SK-N-MC (cell line): ENCODE results near the gene IFI16.
"Not testable (repeated sequence)": the region's sequence is repeated elsewhere in the genome, so short reads cannot be mapped to it uniquely, and the experiment has no call there.

ENCODE experiments used
- DNase-seq: peaks from one replicate; pipeline ENCODE4 v3.0.0-alpha.2; 2011; ENCODE audit warnings: low read depth, low spot score
- H3K27ac ChIP-seq: fragments of 200-600 bp; sonication (generic); 2 replicates; pipeline ENCODE4 v1.5.1; 2016; ENCODE audit warnings: mixed run types
- H3K36me3 ChIP-seq: fragments of 200-600 bp; sonication (generic); 2 replicates; pipeline ENCODE4 v1.6.1; 2017; ENCODE audit warnings: antibody characterized with exemption, low read length, mixed read lengths; ENCODE audit not compliant: insufficient read depth
- H3K4me3 ChIP-seq: fragments of 200-600 bp; sonication (generic); 2 replicates; pipeline ENCODE4 v1.5.1; 2016
- H3K9ac ChIP-seq: fragments of 200-600 bp; sonication (generic); 2 replicates; pipeline ENCODE4 v1.8.0; 2017; ENCODE audit warnings: mixed run types, mixed read lengths; ENCODE audit not compliant: insufficient read length
- H3K9me3 ChIP-seq: fragments of 200-600 bp; sonication (generic); 2 replicates; pipeline ENCODE4 v1.6.1; 2017; ENCODE audit warnings: low read depth, mild to moderate bottlenecking, antibody characterized with exemption, low read length, moderate library complexity, mixed read lengths
- EZH2 ChIP-seq: fragments of 200-600 bp; sonication (generic); IDR thresholded peaks from one replicate; pipeline ENCODE4 v1.6.1; 2017; ENCODE audit warnings: antibody characterized with exemption
- FOXP2 ChIP-seq: optimal IDR thresholded peaks from 2 replicates; pipeline ENCODE3; 2011; ENCODE audit warnings: mild to moderate bottlenecking, moderate library complexity; ENCODE audit not compliant: insufficient read depth; ENCODE audit errors: extremely low read length, control extremely low read depth
- POLR2AphosphoS5 ChIP-seq: IDR thresholded peaks from 2 replicates; pipeline ENCODE4 v1.6.1; 2012; ENCODE audit warnings: mild to moderate bottlenecking, low read depth, low read length, borderline replicate concordance

IFI16 gene

GRCh38 chr1:159030877-159031447 is 21.3 kb downstream of the IFI16 start:
- Histone ChIP-seq H3K9ac (no peak overlapping the region), H3K9me3 (no peaks in the 10 kb centered on the region), H3K27ac (no peak overlapping the region), H3K4me3 (no peak overlapping the region), H3K36me3 (peaks cover 35% of the 10 kb centered on the region)
- DNase-seq = no peak
- TF ChIP-seq POLR2AphosphoS5 (no peak), FOXP2 (no peak), EZH2 (no peak)

DNA sequence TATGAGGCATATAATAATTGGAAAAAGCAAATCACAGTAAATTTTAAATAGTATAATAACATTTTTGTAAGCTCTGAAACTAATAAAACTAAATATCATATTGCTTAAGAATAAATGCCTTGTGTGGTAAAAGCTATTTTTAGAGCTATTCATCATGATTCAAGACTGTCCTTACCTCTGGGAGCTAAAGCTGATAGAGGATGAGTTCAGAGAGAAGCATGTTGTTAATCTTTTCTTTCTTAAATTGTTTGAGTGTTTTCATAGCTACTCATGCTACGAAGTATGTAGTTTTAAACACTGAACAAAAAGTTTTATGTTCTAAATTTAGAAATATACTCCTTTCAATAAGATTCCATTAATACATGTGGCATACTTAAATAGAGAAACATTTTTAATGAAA is 30.5 kb downstream of the IFI16 start:
- H3K9ac ChIP-seq = no peak overlapping the region
- no peak overlapping the region for H3K27ac ChIP-seq
- no peak overlapping the region for H3K4me3 ChIP-seq
- no peak for TF ChIP-seq POLR2AphosphoS5
- no peak for TF ChIP-seq FOXP2
- no peak for TF ChIP-seq EZH2
- H3K36me3 ChIP-seq = peaks cover 33% of the 10 kb centered on the region
- no peaks in the 10 kb centered on the region for H3K9me3 ChIP-seq
- DNase-seq = no peak

- no peaks in the 10 kb centered on the region for H3K9me3 ChIP-seq
- no peak overlapping the region for H3K4me3 ChIP-seq
- TF ChIP-seq POLR2AphosphoS5 = no peak
- TF ChIP-seq FOXP2 = no peak
- TF ChIP-seq EZH2 = no peak
- H3K9ac ChIP-seq = no peak overlapping the region
- no peak overlapping the region for H3K27ac ChIP-seq
- H3K36me3 ChIP-seq = peaks cover 26% of the 10 kb centered on the region
- no peak for DNase-seq
Observed at GRCh38 chr1:159040893-159041724, 31.4 kb downstream of the IFI16 start.

- not testable (repeated sequence) for H3K4me3 ChIP-seq, H3K9me3 ChIP-seq, H3K9ac ChIP-seq, DNase-seq, H3K27ac ChIP-seq
- peaks cover 11% of the 10 kb centered on the region; the same call in 1 of the 2 replicates for H3K36me3 ChIP-seq
Observed at GRCh38 chr1:159046486-159046885, 36.8 kb downstream of the IFI16 start.

GRCh38 chr1:159051436-159051835 is 41.7 kb downstream of the IFI16 start:
- Histone ChIP-seq H3K9me3 (no peaks in the 10 kb centered on the region), H3K36me3 (peaks cover 40% of the 10 kb centered on the region), H3K9ac (no peak overlapping the region), H3K4me3 (no peak overlapping the region), H3K27ac (no peak overlapping the region)
- no peak for DNase-seq
- no peak for TF ChIP-seq EZH2
- no peak for TF ChIP-seq FOXP2
- TF ChIP-seq POLR2AphosphoS5 = no peak

GRCh38 chr1:159054427-159054826 is 44.7 kb downstream of the IFI16 start:
- Histone ChIP-seq H3K9me3 (no peaks in the 10 kb centered on the region), H3K36me3 (peaks cover 40% of the 10 kb centered on the region), H3K4me3 (no peak overlapping the region), H3K27ac (no peak overlapping the region), H3K9ac (no peak overlapping the region)
- no peak for DNase-seq
- TF ChIP-seq POLR2AphosphoS5 (no peak), FOXP2 (no peak), EZH2 (no peak)

- TF ChIP-seq EZH2 (no peak), POLR2AphosphoS5 (peak; percentile 60; the same call in 1 of the 2 replicates)
- Histone ChIP-seq H3K9me3 (no peaks in the 10 kb centered on the region), H3K4me3 (no peak overlapping the region), H3K27ac (no peak overlapping the region), H3K9ac (no peak overlapping the region), H3K36me3 (peaks cover 39% of the 10 kb centered on the region)
- peak; percentile 94 for DNase-seq
Observed at GRCh38 chr1:159055181-159055641, 45.5 kb downstream of the IFI16 start.

DNA sequence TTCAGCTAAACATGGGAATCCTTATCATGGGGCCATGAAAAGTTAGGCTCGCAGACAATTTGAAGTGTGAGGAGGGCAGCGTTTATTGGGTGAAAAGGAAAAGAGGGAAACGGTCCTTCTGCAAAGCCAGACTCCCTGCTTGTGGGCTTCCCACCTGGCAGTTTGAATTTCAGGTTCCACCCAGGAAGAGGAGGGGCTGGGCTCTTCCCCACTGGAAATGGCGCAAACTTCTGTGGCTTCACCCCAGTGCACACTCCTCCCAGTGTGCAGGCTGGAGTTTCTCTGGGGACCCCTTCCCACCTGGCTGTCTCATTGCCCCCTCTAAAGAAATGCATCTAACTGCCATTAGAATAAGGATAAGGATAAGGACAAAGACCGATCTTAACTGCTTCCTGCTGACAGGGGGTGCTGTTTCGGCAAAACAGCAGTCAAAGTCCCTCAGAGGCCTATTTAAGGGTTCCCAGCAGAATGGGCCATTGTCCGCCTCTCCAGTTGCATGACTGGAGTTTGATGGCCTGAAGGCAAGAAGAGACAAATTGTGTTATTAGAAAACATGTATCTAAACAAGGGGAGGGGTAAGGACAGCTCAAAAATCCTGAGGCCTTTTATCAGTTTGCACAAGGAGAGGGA is 46.5 kb downstream of the IFI16 start:
- Histone ChIP-seq H3K36me3 (peaks cover 33% of the 10 kb centered on the region), H3K4me3 (no peak overlapping the region), H3K9me3 (no peaks in the 10 kb centered on the region), H3K9ac (no peak overlapping the region), H3K27ac (no peak overlapping the region)
- TF ChIP-seq POLR2AphosphoS5 (no peak), FOXP2 (no peak), EZH2 (no peak)
- DNase-seq = no peak

DNA sequence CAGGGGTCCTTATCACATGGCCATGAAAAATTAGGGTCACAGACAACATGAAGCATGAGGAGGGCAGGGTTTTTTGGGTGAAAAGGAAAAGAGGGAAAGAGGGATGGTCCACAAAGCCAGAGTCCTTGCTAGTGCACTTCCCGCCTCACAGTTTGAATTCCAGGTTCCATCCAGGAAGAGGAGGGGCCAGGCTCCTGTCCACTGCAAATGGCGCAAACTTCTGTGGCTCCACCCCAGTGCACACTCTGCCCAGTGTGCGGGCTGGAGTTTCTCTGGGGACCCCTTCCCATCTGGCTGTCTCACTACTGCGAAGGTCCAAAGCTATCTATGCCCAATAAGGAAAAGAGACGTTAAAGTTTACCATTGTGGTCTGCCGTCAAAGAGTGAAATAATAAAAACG is 49.0 kb downstream of the IFI16 start:
- Histone ChIP-seq H3K4me3 (no peak overlapping the region), H3K36me3 (peaks cover 8% of the 10 kb centered on the region; the same call in 1 of the 2 replicates), H3K9ac (no peak overlapping the region), H3K9me3 (no peaks in the 10 kb centered on the region), H3K27ac (no peak overlapping the region)
- TF ChIP-seq EZH2 = no peak
- DNase-seq = no peak
